PC-3 (cell line): ENCODE data around the gene TTC23L. TPM values are rescaled to one million over a fixed set of nuclear protein-coding genes. Genes with fewer than 3 reads are reported as not detected.

ENCODE experiments used
- ATAC-seq: fragments of 200-7000 bp; cut with Tn5 transposase; 2 replicates; pipeline ENCODE4 v1.9.1; 2020; ENCODE audit warnings: mild to moderate bottlenecking, moderate library complexity
- BruUV-seq: library from RNA; stranded (reverse); fragments of 400-500 nt; replicated peaks from 2 replicates; lab custom pipeline; 2021; lab: Mats Ljungman, UMichigan
- CTCF ChIA-PET: fragments of 300-600 bp; sonication (Branson Sonifier 250); formaldehyde crosslinking; loops from one replicate; lab custom pipeline; 2022; ENCODE audit warnings: antibody characterized with exemption; lab: Charles Lee
- POLR2A ChIA-PET: fragments of 300-600 bp; sonication (Branson Sonifier 250); formaldehyde crosslinking; loops from one replicate; lab custom pipeline; 2022; ENCODE audit warnings: antibody characterized with exemption; ENCODE audit not compliant: unreplicated experiment; lab: Charles Lee
- DNase-seq: peaks from one replicate; pipeline ENCODE4 v3.0.0-alpha.2; 2015
- H2AFZ ChIP-seq: fragments of 300-600 bp; sonication (generic); 2 replicates; pipeline ENCODE4 v1.6.0; 2016; ENCODE audit warnings: antibody characterized with exemption, low read length
- H3F3A ChIP-seq: fragments of 300-600 bp; sonication (generic); one replicate; pipeline ENCODE4 v1.6.0; 2017; ENCODE audit warnings: antibody characterized with exemption, low read length, control low read depth, mild to moderate bottlenecking; ENCODE audit not compliant: unreplicated experiment
- H3K27ac ChIP-seq: fragments of 300-600 bp; sonication (generic); 2 replicates; pipeline ENCODE4 v1.5.1; 2016; ENCODE audit warnings: mild to moderate bottlenecking, low read length
- H3K27me3 ChIP-seq: fragments of 300-600 bp; sonication (generic); 2 replicates; pipeline ENCODE4 v1.6.1; 2016; ENCODE audit warnings: low read length, mixed read lengths
- H3K36me3 ChIP-seq: fragments of 300-600 bp; sonication (generic); 2 replicates; pipeline ENCODE4 v1.6.1; 2016; ENCODE audit warnings: low read depth, mixed run types, low read length, mixed read lengths
- H3K4me1 ChIP-seq: fragments of 300-600 bp; sonication (generic); 2 replicates; pipeline ENCODE4 v1.5.1; 2016; ENCODE audit warnings: low read length; ENCODE audit not compliant: insufficient read depth
- H3K4me2 ChIP-seq: fragments of 300-600 bp; sonication (generic); 2 replicates; pipeline ENCODE4 v1.6.0; 2016; ENCODE audit warnings: low read length
- H3K4me3 ChIP-seq: fragments of 300-600 bp; sonication (generic); 2 replicates; pipeline ENCODE4 v1.5.1; 2016; ENCODE audit warnings: mild to moderate bottlenecking, low read length, mixed read lengths
- H3K79me2 ChIP-seq: fragments of 300-600 bp; sonication (generic); 2 replicates; pipeline ENCODE4 v1.6.1; 2017; ENCODE audit warnings: low read length, mixed read lengths
- H3K9ac ChIP-seq: fragments of 300-600 bp; sonication (generic); 2 replicates; pipeline ENCODE4 v1.6.0; 2016; ENCODE audit warnings: mild to moderate bottlenecking, low read length
- H3K9me2 ChIP-seq: fragments of 300-600 bp; sonication (generic); replicated peaks from 2 replicates; pipeline ENCODE4 v1.6.1; 2016; ENCODE audit warnings: mixed run types, low read length, mixed read lengths
- H3K9me3 ChIP-seq: fragments of 300-600 bp; sonication (generic); 2 replicates; pipeline ENCODE4 v1.6.1; 2016; ENCODE audit warnings: low read length, mixed read lengths
- H4K20me1 ChIP-seq: fragments of 300-600 bp; sonication (generic); 2 replicates; pipeline ENCODE4 v1.6.1; 2016; ENCODE audit warnings: low read length, mixed read lengths
- CTCF ChIP-seq: fragments of 300-600 bp; sonication (generic); conservative IDR thresholded peaks from 2 replicates; pipeline ENCODE4 v1.5.1; 2017; ENCODE audit warnings: antibody characterized with exemption, low read depth, mild to moderate bottlenecking, low read length
- EZH2 ChIP-seq: fragments of 300-600 bp; sonication (generic); IDR thresholded peaks from one replicate; pipeline ENCODE4 v1.6.1; 2017; ENCODE audit warnings: antibody characterized with exemption, mild to moderate bottlenecking, low read length; ENCODE audit not compliant: unreplicated experiment
- EZH2phosphoT487 ChIP-seq: fragments of 300-600 bp; sonication (generic); IDR thresholded peaks from 2 replicates; pipeline ENCODE4 v1.6.1; 2018; ENCODE audit warnings: mild to moderate bottlenecking, antibody characterized with exemption, low read length, borderline replicate concordance
- intact Hi-C: fragments of 100-400 bp; cut with micrococcal nuclease; formaldehyde crosslinking; loops from 2 replicates; pipeline ENCODE4 v1.9.0; 2023
- total RNA-seq: library from RNA; depleted of rRNA; stranded (reverse); fragments of >200 nt; gene quantifications from 2 replicates; pipeline ENCODE4 v1.2.3, GENCODE V29; 2014

Gene TTC23L
- total RNA-seq, 1 experiment from 2014 or later: 0.84 TPM

- Histone ChIP-seq H3K9me3 (no peaks in the 10 kb centered on the region), H3K9me2 (no peaks in the 10 kb centered on the region), H3K4me2 (no peak overlapping the region), H3K36me3 (no peaks in the 10 kb centered on the region), H3K79me2 (no peaks in the 10 kb centered on the region), H3K9ac (no peak overlapping the region), H2AFZ (no peak overlapping the region), H3K4me3 (no peak overlapping the region), H3F3A (no peaks in the 10 kb centered on the region), H4K20me1 (no peaks in the 10 kb centered on the region), H3K4me1 (no peaks in the 10 kb centered on the region), H3K27ac (no peak overlapping the region), H3K27me3 (no peaks in the 10 kb centered on the region)
- TF ChIP-seq EZH2phosphoT487: no peak
- TF ChIP-seq EZH2: no peak
- TF ChIP-seq CTCF: no peak
- DNase-seq (no peak), ATAC-seq (no peak)
- no TSS peak for BruUV-seq
- intact Hi-C loops: no loop called here
- ChIA-PET CTCF (no interaction called here), POLR2A (no interaction called here)
These were observed 26.1 kb downstream of the TTC23L start for GRCh38 chr5:34865091-34865490.

GRCh38 chr5:34866989-34867471, 28.1 kb downstream of the TTC23L start:
- ATAC-seq (no peak), DNase-seq (no peak)
- BruUV-seq: no TSS peak
- intact Hi-C loops: no loop called here
- Histone ChIP-seq H3K4me1 (no peaks in the 10 kb centered on the region), H3K9me2 (no peaks in the 10 kb centered on the region), H3K27me3 (no peaks in the 10 kb centered on the region), H3K4me3 (no peak overlapping the region), H3K79me2 (no peaks in the 10 kb centered on the region), H3K27ac (no peak overlapping the region), H3K36me3 (no peaks in the 10 kb centered on the region), H3F3A (no peaks in the 10 kb centered on the region), H3K9ac (no peak overlapping the region), H4K20me1 (no peaks in the 10 kb centered on the region), H3K9me3 (no peaks in the 10 kb centered on the region), H2AFZ (peak overlapping the region; percentile 17; the same call in 1 of the 2 replicates), H3K4me2 (no peak overlapping the region)
- ChIA-PET POLR2A (no interaction called here), CTCF (no interaction called here)
- TF ChIP-seq CTCF (no peak), EZH2phosphoT487 (no peak), EZH2 (no peak)

GRCh38 chr5:34867660-34868059, 28.7 kb downstream of the TTC23L start:
- no peaks in the 10 kb centered on the region for H3K36me3 ChIP-seq
- no peak overlapping the region for H3K4me3 ChIP-seq
- H3K27me3 ChIP-seq: no peaks in the 10 kb centered on the region
- no peak overlapping the region for H3K9ac ChIP-seq
- intact Hi-C loops: no loop called here
- H3K4me2 ChIP-seq: no peak overlapping the region
- H3K27ac ChIP-seq: no peak overlapping the region
- ChIA-PET POLR2A (no interaction called here), CTCF (no interaction called here)
- no peaks in the 10 kb centered on the region for H3K9me3 ChIP-seq
- H3K79me2 ChIP-seq: no peaks in the 10 kb centered on the region
- no TSS peak for BruUV-seq
- DNase-seq (no peak), ATAC-seq (no peak)
- no peaks in the 10 kb centered on the region for H3K9me2 ChIP-seq
- no peak overlapping the region for H2AFZ ChIP-seq
- H3F3A ChIP-seq: no peaks in the 10 kb centered on the region
- TF ChIP-seq EZH2phosphoT487: no peak
- TF ChIP-seq CTCF: no peak
- no peak for TF ChIP-seq EZH2
- H3K4me1 ChIP-seq: no peaks in the 10 kb centered on the region
- no peaks in the 10 kb centered on the region for H4K20me1 ChIP-seq
